ENCODE data around the gene VPS41.

The VPS41 gene

DNA sequence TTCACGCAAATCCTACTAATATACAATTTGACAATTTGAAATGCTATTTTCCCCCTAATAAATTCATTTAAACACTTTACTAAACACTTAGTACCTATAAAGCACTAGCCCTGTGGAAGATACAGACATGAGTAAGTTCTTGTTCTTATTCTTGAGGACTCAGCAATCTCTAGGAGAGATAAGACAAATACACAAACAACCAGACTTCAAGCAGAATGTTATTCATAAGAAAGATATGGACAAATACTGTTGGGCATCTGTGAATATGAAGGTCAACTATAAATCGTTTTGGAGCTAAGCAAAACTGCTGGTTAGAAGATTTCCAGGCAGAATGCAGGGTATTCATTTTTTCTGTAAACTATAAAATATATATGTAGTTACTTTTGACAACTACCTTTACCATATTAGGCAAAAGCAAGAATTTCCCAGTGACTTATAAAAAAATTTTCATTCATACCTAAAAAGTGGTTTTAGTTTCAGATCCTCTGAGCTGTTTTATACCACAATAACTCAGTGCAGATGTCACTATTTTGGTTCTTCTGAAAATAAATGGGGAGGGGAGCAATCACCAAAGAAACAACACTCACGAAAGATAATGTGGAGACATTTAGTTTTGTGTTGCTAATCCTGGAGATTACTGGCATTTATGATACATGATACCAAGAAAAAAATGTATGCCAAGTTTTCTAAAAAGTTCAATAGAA lies 3.8 kb downstream of the VPS41 start:
- DNase-seq (ENCODE audit: low read depth): no peak

GRCh38 chr7:38903057-38903456 lies 5.9 kb downstream of the VPS41 start:
- no peak for DNase-seq (ENCODE audit: low read depth)

DNA sequence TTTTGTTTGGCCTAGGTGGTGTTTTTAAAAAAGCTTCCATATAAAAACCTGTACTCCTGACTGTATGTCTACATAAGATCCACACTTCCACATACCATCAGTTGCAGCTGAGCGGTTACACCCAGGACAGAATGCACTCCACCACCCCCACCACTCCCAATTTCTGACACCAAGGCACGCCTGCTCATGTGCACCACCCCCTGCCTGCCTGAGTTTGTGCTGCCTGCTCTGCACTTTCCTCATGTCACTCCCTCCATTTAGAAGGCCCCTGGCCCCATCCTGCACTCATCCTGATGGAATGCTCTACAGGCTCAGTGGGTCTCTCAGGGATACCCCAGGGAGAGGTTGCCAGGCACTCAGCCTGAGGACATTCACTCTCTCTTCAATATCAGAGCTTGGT lies 6.5 kb downstream of the VPS41 start:
- no peak for DNase-seq (ENCODE audit: low read depth)

GRCh38 chr7:38893061-38893460 lies 15.9 kb downstream of the VPS41 start:
- DNase-seq (ENCODE audit: low read depth): no peak

GRCh38 chr7:38890597-38890996 lies 18.4 kb downstream of the VPS41 start:
- DNase-seq (ENCODE audit: low read depth): no peak

DNA sequence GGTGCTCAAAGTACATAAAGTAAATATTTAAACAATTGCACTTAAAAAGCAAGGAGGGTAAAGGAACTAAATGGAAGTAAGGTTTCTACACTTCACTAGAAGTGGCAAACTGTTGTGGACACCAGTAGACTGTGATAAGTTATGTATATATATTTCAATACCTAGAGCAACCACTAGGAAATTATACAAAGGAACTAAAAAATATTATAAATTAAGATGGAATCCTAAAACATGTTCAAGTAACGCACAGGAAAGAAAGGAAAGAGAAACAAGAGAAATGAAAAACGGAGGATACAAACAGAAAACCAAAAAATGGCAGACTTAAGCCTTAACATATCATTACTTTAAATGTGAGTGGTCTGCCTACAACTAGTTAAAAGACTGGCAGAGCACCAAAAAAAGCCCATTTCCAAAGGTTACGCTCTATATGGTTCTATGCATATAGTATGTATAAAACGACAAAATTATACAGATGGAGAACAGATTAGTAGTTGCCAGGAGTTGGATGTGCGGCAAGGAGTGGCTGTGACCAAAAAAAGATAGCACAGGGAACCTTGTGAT lies 19.0 kb downstream of the VPS41 start:
- no peak for DNase-seq (ENCODE audit: low read depth)

GRCh38 chr7:38889079-38889478 lies 19.9 kb downstream of the VPS41 start:
- no peak for DNase-seq (ENCODE audit: low read depth)

DNA sequence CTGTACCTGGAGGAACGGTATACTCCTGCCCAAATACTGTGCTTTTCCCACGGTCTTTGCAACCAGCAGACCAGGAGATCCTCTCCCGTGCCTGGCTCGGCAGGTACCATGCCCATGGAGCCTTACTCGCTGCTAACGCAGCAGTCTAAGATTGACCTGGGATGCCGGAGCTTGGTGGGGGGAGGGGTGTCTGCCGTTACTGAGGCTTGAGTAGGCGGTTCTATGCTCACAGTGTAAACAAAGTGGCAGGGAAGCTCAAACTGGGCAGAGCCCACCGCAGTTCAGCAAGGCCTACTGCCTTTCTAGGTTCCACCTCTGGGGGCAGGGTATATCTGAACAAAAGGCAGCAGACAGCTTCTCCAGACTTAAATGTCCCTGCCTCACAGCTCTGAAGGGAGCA lies 22.7 kb downstream of the VPS41 start:
- DNase-seq (ENCODE audit: low read depth): no peak

- DNase-seq (ENCODE audit: low read depth): no peak
Measured at GRCh38 chr7:38883706-38884105, 25.3 kb downstream of the VPS41 start.

DNA sequence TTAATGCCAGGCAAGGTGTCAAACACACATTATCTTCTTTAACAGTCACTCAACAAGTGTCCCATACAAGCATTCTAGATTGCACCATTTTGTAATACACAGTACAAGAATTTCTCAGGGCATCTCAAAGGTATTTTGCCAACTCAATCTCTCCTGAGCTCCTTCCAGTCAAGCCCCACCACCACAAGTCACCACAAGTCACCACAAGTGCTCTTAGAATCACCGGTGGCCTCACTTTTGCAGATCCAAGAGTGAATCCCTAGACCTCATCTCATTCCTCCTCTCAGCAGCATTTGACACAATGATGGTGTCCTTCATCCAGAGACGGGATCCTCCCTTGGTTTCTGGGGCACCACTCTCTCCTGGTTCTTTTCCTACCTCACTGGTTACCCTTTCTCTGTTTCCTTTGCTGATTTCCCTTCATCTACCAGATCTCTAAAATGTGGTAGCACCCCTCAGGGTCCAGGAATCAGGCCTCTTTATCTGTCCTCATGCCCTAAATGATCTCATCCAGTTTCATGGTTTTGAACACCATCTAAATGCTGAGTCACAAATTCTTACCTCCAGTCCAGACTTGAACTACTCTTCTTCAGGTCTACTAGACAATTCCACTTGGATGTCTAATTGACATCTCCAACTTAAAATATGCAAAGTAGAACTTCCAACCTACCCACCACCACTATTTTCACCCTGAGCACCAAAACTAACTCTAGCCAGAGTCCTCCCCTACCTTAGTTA lies 26.9 kb downstream of the VPS41 start:
- DNase-seq (ENCODE audit: low read depth): no peak

- DNase-seq (ENCODE audit: low read depth): no peak
Measured at GRCh38 chr7:38881015-38881414, 28.0 kb downstream of the VPS41 start.

- DNase-seq (ENCODE audit: low read depth): no peak
Measured at GRCh38 chr7:38880454-38880853, 28.5 kb downstream of the VPS41 start.

- no peak for DNase-seq (ENCODE audit: low read depth)
Measured at GRCh38 chr7:38880035-38880434, 29.0 kb downstream of the VPS41 start.

GRCh38 chr7:38878694-38879457 lies 30.1 kb downstream of the VPS41 start:
- DNase-seq (ENCODE audit: low read depth): no peak

GRCh38 chr7:38873433-38873832 lies 35.6 kb downstream of the VPS41 start:
- DNase-seq (ENCODE audit: low read depth): no peak

DNA sequence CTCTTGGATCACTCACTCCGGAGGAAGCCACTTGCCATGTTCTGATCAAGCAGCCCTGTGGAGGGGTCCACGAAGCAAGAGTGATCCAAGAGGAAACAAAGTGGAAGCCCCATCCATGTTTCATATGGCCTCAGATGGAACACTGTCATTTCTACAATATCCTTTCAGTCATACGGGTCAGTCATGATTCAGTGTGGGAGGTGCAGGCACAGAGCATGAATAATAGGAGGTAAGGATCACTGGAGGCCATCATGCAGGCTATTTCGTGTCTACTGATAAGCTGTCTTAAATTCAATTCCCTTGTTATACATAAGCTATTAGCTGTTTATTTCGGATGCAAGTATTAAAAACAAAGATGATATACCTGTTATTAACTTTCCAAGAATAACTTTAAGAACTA lies 36.8 kb downstream of the VPS41 start:
- no peak for DNase-seq (ENCODE audit: low read depth)

- DNase-seq (ENCODE audit: low read depth): no peak
Measured at GRCh38 chr7:38870147-38870546, 38.8 kb downstream of the VPS41 start.

GRCh38 chr7:38863601-38864291 lies 45.2 kb downstream of the VPS41 start:
- no peak for DNase-seq (ENCODE audit: low read depth)

DNA sequence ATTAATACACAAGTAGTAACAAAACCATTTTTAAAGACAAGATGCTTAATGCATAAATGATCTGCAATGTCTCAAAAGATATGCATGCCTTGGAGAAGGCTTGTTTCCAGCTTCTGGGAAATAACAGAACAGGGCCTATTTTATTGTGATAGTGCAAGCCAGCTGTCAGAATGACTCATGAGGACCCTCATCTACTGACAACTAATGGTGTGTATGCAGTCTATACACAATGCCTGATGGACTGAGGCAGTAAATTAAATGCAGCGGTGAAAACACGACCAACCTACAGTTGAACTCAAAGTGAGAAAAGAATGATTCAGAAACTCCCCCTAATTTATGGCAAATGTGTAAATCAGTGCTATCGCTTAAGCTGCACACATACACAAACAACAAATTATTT lies 46.3 kb downstream of the VPS41 start:
- no peak for DNase-seq (ENCODE audit: low read depth)

DNA sequence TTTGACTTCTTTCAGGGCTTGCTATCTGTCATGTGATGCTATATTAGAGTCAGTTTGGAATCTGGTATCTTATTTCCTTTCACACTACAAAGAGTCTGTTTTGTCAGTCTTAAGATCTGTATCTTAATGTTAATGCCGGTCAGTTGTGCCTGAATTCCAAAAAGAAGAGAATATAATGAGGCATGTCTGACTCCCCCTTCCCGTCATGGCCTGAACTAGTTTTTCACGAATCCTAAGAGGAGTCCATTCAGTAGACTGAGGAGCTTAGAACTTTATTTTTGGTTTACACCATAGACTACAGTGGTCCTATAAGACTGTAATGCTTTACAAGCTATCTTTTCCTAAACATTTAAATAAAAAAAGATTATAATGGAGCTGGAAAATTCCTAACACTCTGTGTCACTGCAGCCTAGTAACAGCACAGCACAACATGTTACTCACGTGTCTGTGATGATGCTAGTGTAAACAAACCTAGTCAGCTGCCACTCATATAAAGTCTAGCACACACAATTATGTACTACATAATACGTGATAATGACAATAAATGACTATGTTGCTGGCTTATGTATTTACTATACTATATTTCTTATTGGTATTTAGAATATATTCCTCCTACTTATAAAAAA lies 50.6 kb downstream of the VPS41 start:
- DNase-seq (ENCODE audit: low read depth): no peak

GRCh38 chr7:38855867-38856266 lies 53.1 kb downstream of the VPS41 start:
- no peak for DNase-seq (ENCODE audit: low read depth)

GRCh38 chr7:38855386-38855785 lies 53.6 kb downstream of the VPS41 start:
- no peak for DNase-seq (ENCODE audit: low read depth)

Data from CMK (cell line).